Mucosa of descending colon (tissue), 3 donors: Measurements from ENCODE around the gene PDE11A. TPM values are rescaled to one million over a fixed set of nuclear protein-coding genes. Genes with fewer than 3 reads are reported as not detected.

Experiments
- ATAC-seq: fragments of 200-7000 bp; cut with Tn5 transposase; one replicate; pipeline ENCODE4 v1.9.1; 2020; ENCODE audit warnings: mild to moderate bottlenecking, moderate library complexity
- DNase-seq, 3 donors: peaks; one replicate each; pipeline ENCODE4 v3.0.0-alpha.2; 2020
- H3K36me3 ChIP-seq: fragments of 200-600 bp; one replicate; pipeline ENCODE4 v1.8.0; 2021; ENCODE audit warnings: low read depth, mild to moderate bottlenecking
- H3K4me1 ChIP-seq: fragments of 200-600 bp; one replicate; pipeline ENCODE4 v1.8.0; 2021; ENCODE audit warnings: low read depth, mild to moderate bottlenecking
- H3K4me3 ChIP-seq: fragments of 200-600 bp; one replicate; pipeline ENCODE4 v1.8.0; 2021; ENCODE audit warnings: mild to moderate bottlenecking
- H3K9me3 ChIP-seq: fragments of 200-600 bp; one replicate; pipeline ENCODE4 v1.8.0; 2021; ENCODE audit warnings: mild to moderate bottlenecking
- CTCF ChIP-seq: fragments of 200-600 bp; IDR thresholded peaks from one replicate; pipeline ENCODE4 v1.8.0; 2022; ENCODE audit warnings: antibody characterized with exemption, mild to moderate bottlenecking
- intact Hi-C, 2 donors: fragments of 100-400 bp; cut with DNase I in 1 of 2; cut with micrococcal nuclease in 1 of 2; formaldehyde crosslinking; loops; one replicate each; pipeline versions ENCODE4 v1.11.0 to v1.11.1; 2022; cut with DNase I, micrococcal nuclease
- total RNA-seq, 3 donors: library from RNA; stranded (reverse); fragmentation: NEBNext Ultra II Directional in 2 of 3; extraction: Animal tissue kit (Norgen Biotek cat#: 25700) in 2 of 3; gene quantifications; one replicate each; pipeline versions ENCODE4 v1.2.1 to v1.2.4, GENCODE V29; 2021 to 2023
- donor health status: DM: no; HTN: no; CAD: no; lungs with moderate emphysema.
- donor health status: DM: no; HTN: no; CAD: no.
- donor health status: DM: no; HTN: yes; CAD: no.

The PDE11A gene
- total RNA-seq, 3 donors from 2014 or later = 1.0 to 3.2 (median 2.7) TPM

GRCh38 chr2:177628831-177629230 lies 443.7 kb downstream of the PDE11A start:
- Histone ChIP-seq H3K9me3 (no peaks in the 10 kb centered on the region), H3K4me3 (no peak overlapping the region), H3K4me1 (no peaks in the 10 kb centered on the region), H3K36me3 (no peaks in the 10 kb centered on the region)
- intact Hi-C loops = no loop called here
- ATAC-seq (no peak), DNase-seq (no peak)
- TF ChIP-seq CTCF = no peak

- no peaks in the 10 kb centered on the region for H3K4me1 ChIP-seq
- TF ChIP-seq CTCF = no peak
- no peak for DNase-seq
- no peaks in the 10 kb centered on the region for H3K9me3 ChIP-seq
- no peaks in the 10 kb centered on the region for H3K36me3 ChIP-seq
- ATAC-seq = peak; percentile 80
- intact Hi-C loops = no loop called here
- H3K4me3 ChIP-seq = no peak overlapping the region
Measured at GRCh38 chr2:177625744-177626650, 446.6 kb downstream of the PDE11A start.

GRCh38 chr2:177622521-177622920 lies 450.1 kb downstream of the PDE11A start:
- ATAC-seq (peak; percentile 27), DNase-seq (no peak)
- intact Hi-C loops = no loop called here
- H3K4me1 ChIP-seq = no peaks in the 10 kb centered on the region
- no peak overlapping the region for H3K4me3 ChIP-seq
- no peaks in the 10 kb centered on the region for H3K36me3 ChIP-seq
- no peak for TF ChIP-seq CTCF
- H3K9me3 ChIP-seq = no peaks in the 10 kb centered on the region

- Histone ChIP-seq H3K36me3 (no peaks in the 10 kb centered on the region), H3K4me1 (no peaks in the 10 kb centered on the region), H3K4me3 (no peak overlapping the region), H3K9me3 (no peaks in the 10 kb centered on the region)
- TF ChIP-seq CTCF = no peak
- intact Hi-C loops = no loop called here
- no peak for DNase-seq
- ATAC-seq = no peak
Measured at GRCh38 chr2:177619986-177620385, 452.6 kb downstream of the PDE11A start.

GRCh38 chr2:177619461-177619860 lies 453.1 kb downstream of the PDE11A start:
- ATAC-seq (no peak), DNase-seq (no peak)
- no peak overlapping the region for H3K4me3 ChIP-seq
- no peak for TF ChIP-seq CTCF
- no peaks in the 10 kb centered on the region for H3K4me1 ChIP-seq
- intact Hi-C loops = no loop called here
- no peaks in the 10 kb centered on the region for H3K9me3 ChIP-seq
- H3K36me3 ChIP-seq = no peaks in the 10 kb centered on the region
